AG09319 (cell line): ENCODE measurements around the gene ZNF91.
"Not testable (repeated sequence)": the region's sequence is repeated elsewhere in the genome, so short reads cannot be mapped to it uniquely, and the experiment has no call there.

Experiments used
- DNase-seq: peaks from one replicate; pipeline ENCODE4 v3.0.0-alpha.2; 2010; ENCODE audit warnings: low read depth; ENCODE audit errors: extremely low read depth
- CTCF ChIP-seq: IDR thresholded peaks from 2 replicates; pipeline ENCODE4 v1.5.1; 2011; ENCODE audit warnings: low read depth, mild to moderate bottlenecking, inconsistent platforms, low read length, moderate library complexity

Gene ZNF91

GRCh38 chr19:23382955-23383354, 12.3 kb downstream of the ZNF91 start:
- DNase-seq: no peak
- no peak for TF ChIP-seq CTCF

- TF ChIP-seq CTCF: no peak
- no peak for DNase-seq
These were observed 14.2 kb downstream of the ZNF91 start for GRCh38 chr19:23381114-23381513.

- DNase-seq: not testable (repeated sequence)
These were observed 15.6 kb downstream of the ZNF91 start for GRCh38 chr19:23379671-23380070.

- no peak for TF ChIP-seq CTCF
- no peak for DNase-seq
These were observed 16.3 kb downstream of the ZNF91 start for GRCh38 chr19:23378948-23379347.

- DNase-seq: no peak
- TF ChIP-seq CTCF: no peak
These were observed 18.0 kb downstream of the ZNF91 start for GRCh38 chr19:23377276-23377675.

GRCh38 chr19:23366437-23366836, 28.8 kb downstream of the ZNF91 start:
- no peak for DNase-seq
- TF ChIP-seq CTCF: no peak

- DNase-seq: not testable (repeated sequence)
These were observed 29.2 kb downstream of the ZNF91 start for GRCh38 chr19:23366031-23366430.

- no peak for TF ChIP-seq CTCF
These were observed 30.0 kb downstream of the ZNF91 start for GRCh38 chr19:23365222-23365621.

GRCh38 chr19:23361843-23362242, 33.4 kb downstream of the ZNF91 start:
- DNase-seq: not testable (repeated sequence)

More at GRCh38 chr19:23365222-23365621, 30.0 kb downstream of the ZNF91 start:
- no peak for DNase-seq
